HG02870 (cell line): ENCODE measurements around the gene TMEM151B.
"Not testable (repeated sequence)": the region's sequence is repeated elsewhere in the genome, so short reads cannot be mapped to it uniquely, and the experiment has no call there.

ENCODE experiments used
- ATAC-seq: cut with Tn5 transposase; IDR thresholded peaks from one replicate; pipeline ENCODE4 v1.9.1; 2021; ENCODE audit warnings: mild to moderate bottlenecking, moderate library complexity; ENCODE audit not compliant: unreplicated experiment

Gene TMEM151B

DNA sequence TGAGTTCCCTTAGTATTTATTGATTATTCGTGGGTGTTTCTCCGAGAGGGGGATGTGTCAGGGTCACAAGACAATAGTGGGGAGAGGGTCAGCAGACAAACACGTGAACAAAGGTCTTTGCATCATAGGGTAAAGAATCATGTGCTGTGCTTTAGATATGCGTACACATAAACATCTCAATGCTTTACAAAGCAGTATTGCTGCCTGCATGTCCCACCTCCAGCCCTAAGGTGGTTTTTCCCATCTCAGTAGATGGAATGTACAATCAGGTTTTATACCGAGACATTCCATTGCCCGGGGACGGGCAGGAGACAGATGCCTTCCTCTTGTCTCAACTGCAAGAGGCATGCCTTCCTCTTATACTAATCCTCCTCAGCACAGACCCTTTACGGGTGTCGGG lies 58.0 kb downstream of the TMEM151B start:
- ATAC-seq: not testable (repeated sequence)

DNA sequence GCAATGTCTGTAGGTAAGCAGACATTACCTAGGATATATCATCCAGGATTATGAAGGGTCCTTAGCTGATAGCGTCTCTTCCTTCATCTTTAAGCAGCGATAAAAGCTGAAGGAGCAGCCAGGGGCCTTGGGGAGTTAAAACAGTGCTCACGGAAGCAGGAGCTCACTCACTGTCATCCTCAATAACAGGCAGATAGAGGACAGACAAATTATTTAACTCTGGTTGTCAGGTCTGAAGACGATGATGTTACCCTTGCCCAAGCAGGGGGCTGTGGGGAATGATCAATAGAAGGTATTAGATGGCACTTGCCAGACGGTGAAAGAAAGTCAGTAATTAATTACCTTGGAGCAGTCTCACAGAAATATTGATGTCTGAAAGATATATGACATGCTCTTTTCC lies 59.6 kb downstream of the TMEM151B start:
- ATAC-seq: no peak

DNA sequence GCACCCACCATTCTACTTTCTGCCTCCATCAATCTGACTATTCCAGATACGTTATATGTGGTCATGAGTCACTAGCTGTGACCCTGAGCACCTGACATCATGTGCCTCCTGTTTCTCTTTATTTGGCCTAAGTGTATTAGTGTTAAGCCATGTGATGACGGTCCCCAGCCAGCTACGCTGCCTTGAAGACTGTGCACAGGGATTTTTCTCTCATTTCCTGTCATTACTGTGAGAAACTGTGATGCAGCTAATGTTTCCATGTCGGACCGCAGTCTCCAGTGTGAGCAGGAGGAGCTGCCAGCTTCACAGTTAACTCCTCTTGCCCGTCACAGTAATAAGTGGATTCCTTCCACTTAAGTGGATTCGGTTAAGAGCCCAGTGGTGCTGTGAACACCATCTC lies 62.3 kb downstream of the TMEM151B start:
- no peak for ATAC-seq

DNA sequence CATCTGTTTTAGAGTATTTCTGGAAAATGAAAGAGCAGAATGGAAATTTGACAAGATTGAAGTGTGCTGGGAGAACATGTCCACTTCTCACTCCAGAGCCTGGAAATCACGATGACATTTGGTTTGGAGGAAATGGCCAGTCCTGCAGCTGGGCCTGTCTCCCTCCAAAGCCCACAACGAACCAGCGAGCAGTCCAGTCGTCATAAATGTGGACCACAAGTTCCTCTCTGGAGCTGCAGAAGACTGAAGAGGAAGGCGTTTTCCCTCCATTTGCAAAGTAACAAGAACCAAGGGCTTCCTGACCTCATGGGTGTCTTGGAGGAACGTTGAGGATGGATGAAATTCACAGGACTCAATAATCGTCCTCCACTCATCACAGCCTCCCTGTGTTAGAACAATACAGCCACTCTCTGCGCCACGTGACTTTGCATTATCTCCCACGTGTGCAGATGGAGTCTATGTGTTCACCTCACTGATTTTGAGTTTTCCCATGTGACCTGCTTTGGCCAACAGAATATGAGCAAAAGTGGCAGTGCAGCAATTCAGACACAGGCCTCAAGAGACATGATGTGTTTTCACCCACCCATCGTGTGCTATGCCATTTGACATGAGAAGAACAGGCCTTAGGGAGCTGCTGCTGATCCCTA lies 63.1 kb downstream of the TMEM151B start:
- no peak for ATAC-seq

DNA sequence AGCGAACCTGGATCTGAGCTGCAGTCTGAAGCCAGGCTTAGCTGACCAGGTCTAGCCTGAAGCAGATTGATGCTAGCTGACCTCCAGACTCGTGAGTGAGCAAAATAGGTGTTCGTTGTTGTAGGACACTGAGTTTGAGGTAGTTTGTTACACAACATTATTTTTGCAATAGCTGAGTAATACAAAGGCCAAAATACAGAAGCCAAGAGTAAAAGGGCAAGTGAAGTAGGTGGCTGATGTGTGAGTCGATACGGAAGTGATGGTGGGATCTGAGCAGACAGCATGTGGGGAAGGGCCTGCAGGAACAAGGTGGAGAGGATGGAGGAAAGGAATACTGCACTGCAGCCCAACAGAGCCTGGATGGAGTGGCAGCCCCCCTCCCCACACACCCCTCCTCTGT lies 63.7 kb downstream of the TMEM151B start:
- ATAC-seq: no peak

DNA sequence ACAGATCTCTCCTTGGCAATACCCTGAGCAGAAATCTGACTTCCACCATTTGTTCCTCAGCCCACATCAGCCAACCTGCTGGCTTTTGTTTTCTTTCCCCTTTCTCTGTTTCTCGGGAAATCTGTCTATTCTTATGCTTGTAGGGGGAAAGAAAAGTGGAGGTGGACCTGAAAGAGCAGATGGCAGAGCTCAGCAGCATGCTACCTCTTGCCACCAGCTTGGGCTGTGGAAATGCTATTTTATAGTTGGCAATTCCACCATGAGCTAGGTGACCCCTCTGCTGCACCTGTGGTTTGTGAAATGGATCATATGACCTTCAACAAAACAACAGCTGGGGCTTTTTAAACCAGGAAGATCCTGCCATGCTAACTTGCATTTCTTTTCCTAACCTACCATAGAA lies 65.4 kb downstream of the TMEM151B start:
- no peak for ATAC-seq

DNA sequence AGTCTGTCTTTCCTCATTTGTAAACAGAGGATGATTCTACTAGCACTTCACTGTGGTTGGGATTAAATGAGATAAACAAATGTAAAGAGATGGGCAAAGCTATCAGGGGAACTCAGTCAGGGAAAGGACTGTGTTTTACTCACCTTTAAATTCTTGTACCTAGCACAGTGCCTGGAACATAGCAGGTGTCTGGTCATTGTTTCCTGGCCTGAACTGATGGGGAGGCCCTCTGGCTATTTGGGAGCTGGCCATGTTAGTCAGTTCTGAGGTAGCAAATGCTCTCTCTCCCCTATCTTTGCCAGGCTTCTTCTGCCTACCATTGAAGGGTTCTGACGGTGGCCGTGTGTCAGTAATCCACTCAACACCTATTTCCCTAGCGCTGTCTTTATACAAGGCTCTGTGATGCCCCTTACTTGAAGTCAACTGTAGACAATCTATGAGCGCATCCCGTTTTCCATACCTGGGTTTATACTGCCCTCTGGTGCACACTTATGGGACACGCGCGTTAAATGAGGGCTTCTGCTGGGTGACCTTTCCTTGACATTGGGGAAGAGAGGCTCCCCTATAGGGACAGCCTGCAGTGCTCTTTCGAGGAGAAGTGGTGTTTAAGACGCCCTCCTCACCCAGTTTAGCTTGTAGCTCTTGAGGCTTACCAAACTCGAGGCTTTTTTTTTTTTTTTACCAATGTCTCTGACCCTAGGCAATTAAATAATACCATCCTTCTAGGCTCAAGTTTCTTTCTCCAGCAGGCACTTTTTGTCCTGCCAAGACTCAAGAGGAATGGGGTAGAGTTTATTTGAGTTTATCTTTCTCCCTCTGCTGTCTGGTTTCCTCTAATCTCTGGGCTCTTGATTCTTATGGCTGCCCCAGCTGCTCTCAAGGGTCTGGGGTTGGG lies 68.2 kb downstream of the TMEM151B start:
- ATAC-seq: no peak

DNA sequence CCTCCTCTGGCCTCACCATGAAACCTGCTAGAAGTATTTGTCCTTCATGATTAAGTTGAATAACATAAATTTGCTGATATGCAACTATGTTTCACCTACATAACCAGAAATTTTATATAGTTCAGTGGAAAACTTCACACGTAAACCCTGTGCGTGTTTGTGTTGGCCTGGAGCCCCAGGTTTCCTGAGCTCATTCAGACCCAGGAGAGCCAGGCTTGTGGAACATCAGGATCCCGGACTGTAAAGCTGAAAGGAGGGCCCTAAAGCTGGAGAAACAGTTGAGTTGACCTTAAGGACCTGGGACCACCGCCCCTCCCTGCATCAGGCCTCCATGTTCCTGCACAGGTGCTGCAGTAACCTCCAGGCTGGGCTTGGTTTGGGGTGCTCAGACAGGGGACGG lies 69.1 kb downstream of the TMEM151B start:
- ATAC-seq: no peak

DNA sequence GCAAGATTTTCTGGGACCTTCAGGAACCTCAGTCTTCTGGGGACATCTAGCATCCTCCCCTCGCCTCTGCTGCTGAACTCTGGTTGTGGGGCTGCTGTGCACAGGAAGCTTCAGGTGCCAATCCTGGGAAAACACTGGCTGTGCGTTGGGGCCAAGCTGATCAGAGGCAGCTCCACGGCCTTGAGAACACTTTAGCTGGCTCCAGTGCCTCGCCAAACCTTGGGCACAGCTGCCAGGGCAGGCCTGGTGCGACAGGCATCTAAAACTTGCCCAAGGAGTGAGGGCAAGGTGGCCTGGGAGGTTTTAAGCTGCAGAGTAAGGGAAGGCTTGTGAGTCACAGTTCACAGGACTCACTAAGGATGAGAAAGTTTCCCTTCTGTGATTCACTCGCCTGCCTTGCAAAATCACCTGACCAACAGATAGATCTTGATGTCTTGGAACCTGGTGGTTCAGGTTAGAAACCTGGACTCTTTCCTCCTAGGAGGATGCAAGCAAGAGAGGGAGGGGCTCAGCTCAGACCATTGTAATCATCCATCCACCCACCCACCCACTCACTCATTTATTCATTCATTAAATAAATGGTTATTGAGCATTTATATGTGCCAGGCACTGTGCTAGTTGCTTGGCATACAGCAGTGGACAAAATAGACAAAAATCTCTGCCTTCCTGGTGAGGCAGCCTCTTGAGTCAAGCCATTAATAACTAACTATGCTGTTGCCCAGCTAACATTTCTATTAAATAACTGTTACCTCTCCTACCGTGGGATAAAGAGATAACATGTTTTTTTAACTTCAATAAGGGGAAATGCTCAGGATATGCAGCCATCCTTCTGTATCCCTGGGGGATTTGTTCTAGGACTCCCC lies 69.7 kb downstream of the TMEM151B start:
- ATAC-seq: no peak

DNA sequence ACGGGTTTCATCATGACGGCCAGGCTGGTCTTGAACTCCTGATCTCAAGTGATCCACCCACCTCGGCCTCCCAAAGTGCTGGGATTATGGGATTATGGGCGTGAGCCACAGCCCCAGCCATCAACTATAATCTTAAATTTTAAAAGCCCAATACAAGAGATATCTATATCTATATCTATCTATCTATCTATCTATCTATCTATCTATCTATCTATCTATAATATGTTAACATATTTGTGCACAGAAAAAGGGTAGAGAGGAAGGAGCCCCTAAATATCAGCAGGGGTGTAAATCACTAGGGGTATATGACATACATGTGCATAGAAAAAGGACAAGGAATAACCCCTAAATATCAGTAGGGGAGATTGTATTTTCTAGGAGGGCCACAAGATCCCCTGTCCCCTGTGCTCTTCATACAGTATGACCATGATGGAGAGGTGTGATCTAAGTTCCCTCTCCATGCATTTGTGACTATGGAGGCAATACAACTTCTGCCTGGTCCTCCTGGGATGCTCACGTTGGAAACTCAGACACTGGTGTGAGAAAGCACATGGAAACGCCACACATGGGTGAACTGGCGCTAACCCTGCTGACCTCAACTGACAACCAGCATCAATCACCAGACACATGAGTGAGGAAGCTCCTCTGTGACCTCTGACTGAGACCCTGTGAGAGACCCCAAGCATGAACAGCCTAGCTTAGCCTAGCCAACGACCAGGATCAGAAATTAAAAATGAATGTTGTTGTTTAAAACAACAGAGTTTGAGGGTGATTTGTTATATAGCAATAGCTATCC lies 71.0 kb downstream of the TMEM151B start:
- no peak for ATAC-seq

DNA sequence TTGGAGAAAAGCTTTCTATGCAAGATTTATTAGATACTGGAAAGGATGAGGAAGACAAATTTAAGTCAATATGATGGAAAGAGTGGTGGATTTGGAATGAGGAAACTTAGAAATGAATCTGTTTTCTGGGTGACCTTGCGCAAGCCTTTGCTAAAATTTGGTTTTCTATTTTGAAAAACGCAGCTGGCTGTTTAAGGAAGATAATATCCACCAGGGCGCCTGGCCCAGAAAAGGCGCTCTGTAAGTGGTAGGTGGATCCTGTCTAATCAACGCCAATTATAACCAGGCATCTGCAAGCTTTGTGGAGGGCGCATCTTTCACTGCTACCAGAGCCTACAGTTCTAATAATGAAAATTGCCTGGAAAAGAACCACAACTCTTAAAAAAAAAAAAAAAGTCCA lies 71.8 kb downstream of the TMEM151B start:
- ATAC-seq: no peak

DNA sequence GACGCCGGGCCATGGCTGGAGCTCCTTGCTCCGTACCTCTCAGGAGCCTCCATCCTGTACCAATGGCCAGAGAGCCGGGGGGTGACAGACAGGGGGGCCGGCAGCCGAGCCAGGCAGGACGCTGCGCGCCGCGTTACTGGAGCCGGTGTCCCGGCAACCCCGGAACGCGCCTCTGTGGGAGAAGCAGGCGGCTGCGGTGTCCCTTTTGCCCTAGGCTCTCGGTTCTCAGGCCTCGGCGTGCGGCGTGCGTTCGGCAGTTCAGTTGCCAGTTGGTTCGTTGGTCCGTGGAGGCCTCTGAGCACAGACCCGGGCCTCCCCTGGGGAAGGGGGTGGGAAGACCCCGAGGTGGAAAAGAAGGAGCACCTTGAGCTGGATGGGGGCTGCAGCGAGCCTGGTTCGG lies 72.2 kb downstream of the TMEM151B start, which contains the start of gene SPATS1:
Gene SPATS1, plus strand, starts transcription at position 162 of the 400 bp plus-strand sequence. CDS start 446 bp downstream, outside the sequence.
- no peak for ATAC-seq

DNA sequence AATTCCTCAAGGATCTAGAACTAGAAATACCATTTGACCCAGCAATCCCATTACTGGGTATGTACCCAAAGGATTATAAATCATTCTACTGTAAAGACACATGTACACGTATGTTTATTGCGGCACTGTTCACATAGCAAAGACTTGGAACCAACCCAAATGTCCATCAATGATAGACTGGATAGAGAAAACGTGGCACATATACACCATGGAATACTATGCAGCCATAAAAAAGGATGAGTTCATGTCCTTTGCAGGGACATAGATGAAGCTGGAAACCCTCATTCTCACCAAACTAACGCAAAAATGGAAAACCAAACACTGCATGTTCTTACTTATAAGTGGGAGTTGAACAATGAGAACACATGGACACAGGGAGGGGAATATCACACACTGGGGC lies 76.6 kb downstream of the TMEM151B start:
- not testable (repeated sequence) for ATAC-seq

DNA sequence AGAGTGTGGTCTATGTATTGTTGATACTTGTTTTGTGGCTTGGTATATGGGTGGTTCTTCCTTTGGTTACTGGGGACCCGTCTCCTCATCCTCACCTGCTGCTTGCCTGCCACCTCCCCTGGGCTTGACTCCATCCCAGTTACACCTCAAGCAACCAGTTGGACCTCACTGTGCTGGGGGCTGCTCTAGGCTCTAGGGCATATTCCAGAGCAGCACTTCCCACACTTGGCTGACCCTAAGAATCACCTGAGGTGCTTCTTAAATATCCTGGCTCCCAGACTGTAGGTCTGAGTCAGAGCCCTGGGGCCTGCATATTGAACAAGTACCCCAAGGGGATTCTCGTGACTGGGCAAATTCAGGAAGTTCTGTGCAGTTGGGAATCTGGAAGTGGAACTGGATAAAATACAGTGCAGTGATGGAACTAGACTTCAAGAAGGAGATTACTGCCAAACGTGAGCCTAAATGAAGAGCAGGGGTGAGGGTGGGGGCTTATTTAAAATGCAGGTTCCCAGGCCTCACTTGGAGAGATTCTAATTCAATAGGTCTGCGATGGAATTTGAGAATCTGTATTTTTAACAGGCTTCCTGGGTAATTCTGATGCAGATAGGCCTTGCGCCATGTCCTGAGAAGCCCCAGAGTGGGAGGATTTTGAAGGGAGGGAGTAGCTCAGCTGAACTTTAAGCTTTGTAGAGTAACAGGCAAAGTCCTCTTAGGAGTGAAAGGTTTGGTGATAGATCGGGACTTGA lies 79.8 kb downstream of the TMEM151B start:
- no peak for ATAC-seq

DNA sequence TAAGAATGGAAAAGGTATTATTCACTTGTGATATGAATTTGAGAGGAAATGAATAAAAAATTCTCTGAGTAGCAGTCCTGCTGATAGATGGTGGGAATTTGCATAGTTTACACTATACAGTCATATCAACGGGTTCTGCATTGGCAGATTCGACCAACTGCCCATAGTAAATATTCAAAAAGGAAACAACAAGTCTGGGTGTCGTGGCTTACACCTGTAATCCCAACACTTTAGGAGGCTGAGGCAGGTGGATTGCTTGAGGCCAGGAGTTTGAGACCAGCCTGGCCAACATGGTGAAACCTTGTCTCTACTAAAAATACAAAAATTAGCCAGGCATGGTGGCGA lies 80.4 kb downstream of the TMEM151B start:
- not testable (repeated sequence) for ATAC-seq

DNA sequence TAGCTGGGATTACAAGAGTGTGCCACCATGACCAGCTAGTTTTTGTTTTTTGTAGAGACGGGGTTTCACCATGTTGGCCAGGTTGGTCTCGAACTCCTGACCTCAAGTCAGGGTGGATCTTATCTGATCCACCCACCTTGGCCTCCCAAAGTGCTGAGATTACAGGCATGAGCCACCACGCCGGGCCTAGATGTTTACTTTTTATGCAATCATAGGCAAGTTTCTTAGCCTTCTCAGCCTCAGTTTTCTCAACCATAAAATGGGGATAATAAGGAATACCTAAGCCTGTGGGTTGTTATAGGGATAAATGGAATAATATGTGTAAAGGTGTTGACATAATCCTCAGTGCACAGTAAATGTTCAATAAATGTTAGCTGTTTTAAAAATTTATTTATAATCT lies 82.0 kb downstream of the TMEM151B start:
- no peak for ATAC-seq

DNA sequence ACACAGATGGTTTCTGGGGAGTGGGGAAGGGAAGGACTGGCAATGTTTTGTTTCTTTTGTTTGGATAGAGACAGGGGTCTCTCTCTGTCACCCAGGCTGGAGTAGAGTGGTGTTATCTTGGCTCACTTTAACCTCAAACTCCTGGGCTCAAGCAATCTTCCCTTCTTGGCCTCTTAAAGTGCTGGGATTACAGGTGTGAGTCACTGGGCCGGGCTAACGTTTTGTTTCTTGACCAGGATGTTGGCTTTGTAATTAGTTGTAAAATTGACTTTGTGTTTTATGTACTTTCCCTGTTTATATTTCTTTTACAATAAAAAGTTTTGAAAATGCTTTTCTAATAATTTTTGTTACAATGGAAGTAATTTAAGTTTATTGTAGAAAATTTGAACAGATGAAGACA lies 83.1 kb downstream of the TMEM151B start:
- ATAC-seq: no peak

DNA sequence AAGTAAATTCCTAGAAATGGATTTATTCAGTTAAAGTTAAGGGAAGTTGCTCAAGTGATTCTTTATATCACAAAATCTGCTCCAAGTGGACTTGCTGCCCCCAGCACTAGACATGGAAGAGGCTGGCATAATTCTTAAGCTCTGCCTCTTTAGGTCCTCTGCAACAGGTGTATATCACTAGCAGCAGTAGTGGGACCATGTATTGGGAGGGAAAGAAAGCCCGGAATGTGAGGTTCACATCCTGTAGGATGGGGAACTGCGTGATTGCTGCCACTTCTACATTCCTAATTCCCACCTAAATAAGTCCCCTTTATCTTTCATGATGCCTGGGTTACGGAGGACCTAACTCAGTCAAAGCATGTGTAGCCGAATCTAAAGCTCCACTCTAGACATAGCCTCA lies 85.4 kb downstream of the TMEM151B start:
- ATAC-seq: no peak

DNA sequence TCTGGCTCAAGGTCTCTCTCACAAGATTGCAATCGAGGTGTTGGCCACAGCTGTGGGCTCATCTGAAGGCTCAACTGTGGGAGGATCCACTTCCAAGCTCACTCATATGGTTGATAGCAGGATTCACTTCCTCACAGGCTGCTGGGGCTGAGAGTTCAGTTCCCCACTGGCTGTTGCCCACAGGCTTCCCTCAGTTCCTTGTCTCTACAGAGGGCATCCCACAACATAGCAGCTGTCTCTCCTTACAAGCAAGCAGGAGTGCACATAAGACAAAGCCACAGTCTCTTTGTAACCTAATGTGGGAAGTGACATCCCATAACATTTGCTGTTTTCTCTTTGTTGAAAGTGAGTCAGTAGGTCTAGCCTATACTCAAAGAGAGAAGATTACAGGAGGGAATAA lies 86.2 kb downstream of the TMEM151B start:
- ATAC-seq: no peak
